ENCODE measurements around the gene ASIC5. TPM values are rescaled to one million over a fixed set of nuclear protein-coding genes. Genes with fewer than 3 reads are reported as not detected.

The ASIC5 gene
- polyA plus RNA-seq, 3 donors, result not detected

- no peaks in the 10 kb centered on the region for H3K27me3 Mint-ChIP-seq (ENCODE audit: low read depth in 3 of 3)
- H3K4me1 ChIP-seq (ENCODE audit: control insufficient read depth in 1 of 2, insufficient read depth in 2 of 2, low read length in 2 of 2), result no peaks in the 10 kb centered on the region
- no peak for DNase-seq
Observed at GRCh38 chr4:155911905-155912304, 45.8 kb upstream of the ASIC5 start.

GRCh38 chr4:155909615-155910226, 43.6 kb upstream of the ASIC5 start:
- no peaks in the 10 kb centered on the region for H4K20me1 ChIP-seq (ENCODE audit: insufficient read depth, low read length)
- Mint-ChIP-seq H3K9me3 (peaks cover 0 to 5% (median 0%) of the 10 kb centered on the region in 7 donors), H3K36me3 (no peaks in the 10 kb centered on the region), H3K27ac (no peak overlapping the region), H3K4me1 (peaks cover 3% of the 10 kb centered on the region), H3K4me3 (no peak overlapping the region), H3K27me3 (ENCODE audit: low read depth in 3 of 3) (no peaks in the 10 kb centered on the region)
- no peaks in the 10 kb centered on the region for H3K79me2 ChIP-seq (ENCODE audit: insufficient read depth, low read length)
- no peak for DNase-seq
- no peak overlapping the region for H3K9ac ChIP-seq (ENCODE audit: insufficient read depth, low read length, poor library complexity, severe bottlenecking)
- no peaks in the 10 kb centered on the region for H3K9me3 ChIP-seq (replicated peaks in 1 of 2; ENCODE audit: control insufficient read depth in 1 of 2, insufficient read depth in 1 of 2, low read length in 2 of 2)
- no peaks in the 10 kb centered on the region for H3K36me3 ChIP-seq (replicated peaks in 1 of 2; ENCODE audit: control insufficient read depth in 1 of 2, insufficient read depth in 2 of 2, low read length in 2 of 2)
- TF ChIP-seq CTCF (IDR thresholded peaks at IDR 0.05), result no peak
- H3K4me3 ChIP-seq (replicated peaks in 1 of 3; ENCODE audit: low read depth in 2 of 3, low read length in 3 of 3), result no peak overlapping the region
- no peaks in the 10 kb centered on the region for H3K27me3 ChIP-seq (ENCODE audit: control insufficient read depth in 2 of 2, insufficient read depth in 2 of 2, low read length in 2 of 2)
- intact Hi-C loops (cut with micrococcal nuclease), result no loop called here
- no peak overlapping the region for H2AFZ ChIP-seq (ENCODE audit: insufficient read depth, low read depth, low read length, poor library complexity, severe bottlenecking)
- no peaks in the 10 kb centered on the region for H3K4me1 ChIP-seq (ENCODE audit: control insufficient read depth in 1 of 2, insufficient read depth in 2 of 2, low read length in 2 of 2)
- no peak overlapping the region for H3K4me2 ChIP-seq (replicated peaks; ENCODE audit: extremely low read depth, low read length, poor library complexity, severe bottlenecking)
- H3K27ac ChIP-seq (ENCODE audit: low read depth in 1 of 2, low read length in 2 of 2), result no peak overlapping the region
- WGBS (ENCODE audit: insufficient coverage), result no CpG with 5 or more reads among the region's 3 CpGs

More at GRCh38 chr4:155911905-155912304, 45.8 kb upstream of the ASIC5 start:
- Histone ChIP-seq H3K4me2 (replicated peaks; ENCODE audit: extremely low read depth, low read length, poor library complexity, severe bottlenecking) (no peak overlapping the region), H3K9me3 (replicated peaks in 1 of 2; ENCODE audit: control insufficient read depth in 1 of 2, insufficient read depth in 1 of 2, low read length in 2 of 2) (no peaks in the 10 kb centered on the region), H3K9ac (ENCODE audit: insufficient read depth, low read length, poor library complexity, severe bottlenecking) (no peak overlapping the region), H2AFZ (ENCODE audit: insufficient read depth, low read depth, low read length, poor library complexity, severe bottlenecking) (no peak overlapping the region), H3K27me3 (ENCODE audit: control insufficient read depth in 2 of 2, insufficient read depth in 2 of 2, low read length in 2 of 2) (no peaks in the 10 kb centered on the region), H3K27ac (ENCODE audit: low read depth in 1 of 2, low read length in 2 of 2) (no peak overlapping the region), H3K36me3 (replicated peaks in 1 of 2; ENCODE audit: control insufficient read depth in 1 of 2, insufficient read depth in 2 of 2, low read length in 2 of 2) (no peaks in the 10 kb centered on the region), H4K20me1 (ENCODE audit: insufficient read depth, low read length) (no peaks in the 10 kb centered on the region), H3K4me3 (replicated peaks in 1 of 3; ENCODE audit: low read depth in 2 of 3, low read length in 3 of 3) (no peak overlapping the region), H3K79me2 (ENCODE audit: insufficient read depth, low read length) (no peaks in the 10 kb centered on the region)
- intact Hi-C loops (cut with micrococcal nuclease), result no loop called here
- Mint-ChIP-seq H3K36me3 (no peaks in the 10 kb centered on the region), H3K4me1 (peaks cover 3% of the 10 kb centered on the region), H3K4me3 (no peak overlapping the region), H3K27ac (no peak overlapping the region), H3K9me3 (peaks cover 0 to 5% (median 0%) of the 10 kb centered on the region in 7 donors)
- TF ChIP-seq CTCF (IDR thresholded peaks at IDR 0.05), result no peak
- no CpG with 5 or more reads among the region's 1 CpG for WGBS (ENCODE audit: insufficient coverage)
